Measurements from ENCODE around the gene KYNU. TPM values are rescaled to one million over a fixed set of nuclear protein-coding genes. Genes with fewer than 3 reads are reported as not detected.

KYNU gene
- total and polyA plus RNA-seq, 10 of the 15 experiments (the other 5 are each of a cell fraction or from before 2014, with no cell fraction given): 31.3 to 101 (median 38.3) TPM

DNA sequence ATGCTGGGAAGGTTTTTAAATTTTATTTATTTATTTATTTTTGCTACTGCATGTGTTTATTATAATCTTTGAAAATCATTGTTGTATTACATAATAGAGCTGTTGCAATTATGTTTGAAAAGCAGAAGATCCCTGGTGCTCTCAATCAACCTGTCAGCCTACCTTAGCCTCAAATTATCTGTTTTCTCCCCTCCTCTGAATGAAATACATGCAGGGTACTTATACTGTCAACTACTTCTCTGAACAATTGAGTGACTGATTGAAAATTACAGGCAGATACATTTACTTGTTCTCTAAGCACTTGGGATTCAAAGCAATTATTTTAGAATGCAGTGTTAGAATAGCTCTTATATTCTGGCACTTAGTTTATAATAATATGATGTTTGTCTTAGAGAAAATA, 8.1 kb downstream of the KYNU start (continued):
- TF ChIP-seq ZNF24 (IDR thresholded peaks at IDR 0.05) (no peak), MYB (IDR thresholded peaks at IDR 0.05; ENCODE audit: borderline replicate concordance, low read depth, low read length) (no peak), SKIL (IDR thresholded peaks at IDR 0.05; ENCODE audit: low read depth, poor library complexity, severe bottlenecking) (no peak), NR2C2 (IDR thresholded peaks at IDR 0.05; ENCODE audit: borderline replicate concordance, control insufficient read depth, insufficient read length, low read depth) (no peak)

DNA sequence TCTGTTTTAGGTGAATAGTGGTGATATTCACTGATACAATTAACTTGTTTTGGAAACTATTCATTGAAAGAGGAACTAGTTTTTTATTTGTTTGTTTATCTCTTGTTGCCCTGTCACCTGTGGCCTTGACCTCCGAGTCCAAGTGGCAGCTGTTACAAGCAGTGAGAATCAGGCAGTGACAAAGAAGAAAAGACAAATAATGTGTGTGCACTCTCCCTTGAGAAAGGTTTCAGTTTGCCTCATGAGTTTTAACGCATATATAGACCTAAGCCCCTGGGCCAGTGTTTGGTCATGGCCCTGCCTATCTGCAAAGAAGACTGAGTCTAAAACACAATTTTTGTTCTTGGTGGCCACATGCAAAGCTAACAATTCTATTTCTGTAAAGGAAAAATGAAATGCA, 15.3 kb downstream of the KYNU start:
- ChIA-PET POLR2A (interaction anchor here (1.9 to 3.1 kb wide), 3 partner anchors 9 to 22 kb away, joined by 6 to 17 read pairs (median 12); no protein-coding TSS in a partner anchor), RAD21 (ENCODE audit: unreplicated experiment) (interaction anchor here (0.9 to 2.4 kb wide), 6 partner anchors 11 to 27 kb away, joined by 3 to 10 read pairs (median 3); partner anchors contain the start of gene KYNU), SMC1A (ENCODE audit: uncharacterized antibody, unreplicated experiment) (interaction anchor here (0.9 to 4.9 kb wide), 11 partner anchors 9 to 96 kb away, joined by 3 to 56 read pairs (median 4); partner anchors contain the start of gene KYNU), CTCF (interaction anchor here (0.9 to 3.8 kb wide), 7 partner anchors 8 to 88 kb away, joined by 3 to 10 read pairs (median 5); partner anchors contain the start of gene KYNU)
- peak; percentile 98 for ATAC-seq
- peaks cover 14% of the 10 kb centered on the region; the same call in 1 of the 2 replicates for H3K4me1 ChIP-seq (ENCODE audit: control insufficient read depth, insufficient read depth, low read length)
- in situ Hi-C loops (cut with MboI) (no loop called here), intact Hi-C loops (cut with micrococcal nuclease; ENCODE audit: unreplicated experiment) (no loop called here)
- no TSS peak for BruUV-seq (replicated peaks)
- no peaks in the 10 kb centered on the region for H3K27me3 ChIP-seq (replicated peaks in 1 of 2; ENCODE audit: control insufficient read depth in 2 of 2, insufficient read depth in 2 of 2, low read length in 1 of 2)
- DNase-seq (ENCODE audit: low read depth, low spot score): peak; percentile 79
- H3K27ac ChIP-seq (ENCODE audit: control insufficient read depth, insufficient read depth): peak overlapping the region; percentile 48; the same call in 1 of the 2 replicates
- no peak overlapping the region for H3K9ac ChIP-seq (ENCODE audit: control insufficient read depth, insufficient read depth, low read length)
- H3K4me2 ChIP-seq (ENCODE audit: control insufficient read depth, insufficient read depth): peak overlapping the region; percentile 65
- no peaks in the 10 kb centered on the region for H3K9me3 ChIP-seq (replicated peaks; ENCODE audit: control insufficient read depth, insufficient read depth, low read length)
- FAIRE-seq: peak; percentile 88
- peaks cover 0 to 5% of the 10 kb centered on the region in 2 experiments for H3K36me3 ChIP-seq (ENCODE audit: control insufficient read depth in 2 of 2, insufficient read depth in 2 of 2, low read length in 1 of 2)
- WGBS (ENCODE audit: insufficient coverage, insufficient replicate concordance, low lambda C conversion rate, missing lambda C conversion rate): 0% methylated on average over 2 of the region's 2 CpGs
- H4K20me1 ChIP-seq (ENCODE audit: control insufficient read depth, insufficient read depth): no peaks in the 10 kb centered on the region
- H2AFZ ChIP-seq (ENCODE audit: control insufficient read depth, low read depth, low read length): peak overlapping the region; percentile 9; the same call in 1 of the 2 replicates
- H3K4me3 ChIP-seq: no peak overlapping the region
- H3K79me2 ChIP-seq (ENCODE audit: control insufficient read depth, insufficient read depth, low read length): peaks cover 2% of the 10 kb centered on the region
- TF ChIP-seq SREBF1 (IDR thresholded peaks at IDR 0.05; ENCODE audit: low read length) (no peak), POLR2A (IDR thresholded peaks at IDR 0.05; ENCODE audit: low read depth, low read length) (no peak), MXI1 (IDR thresholded peaks at IDR 0.05; ENCODE audit: low read depth, low read length) (peak; percentile 78; the same call in 1 of the 2 replicates), ELK1 (IDR thresholded peaks at IDR 0.05; ENCODE audit: low read depth, low read length) (no peak), TCF7 (IDR thresholded peaks at IDR 0.05; ENCODE audit: borderline replicate concordance) (no peak)
- TF ChIP-seq, protein P1, sequence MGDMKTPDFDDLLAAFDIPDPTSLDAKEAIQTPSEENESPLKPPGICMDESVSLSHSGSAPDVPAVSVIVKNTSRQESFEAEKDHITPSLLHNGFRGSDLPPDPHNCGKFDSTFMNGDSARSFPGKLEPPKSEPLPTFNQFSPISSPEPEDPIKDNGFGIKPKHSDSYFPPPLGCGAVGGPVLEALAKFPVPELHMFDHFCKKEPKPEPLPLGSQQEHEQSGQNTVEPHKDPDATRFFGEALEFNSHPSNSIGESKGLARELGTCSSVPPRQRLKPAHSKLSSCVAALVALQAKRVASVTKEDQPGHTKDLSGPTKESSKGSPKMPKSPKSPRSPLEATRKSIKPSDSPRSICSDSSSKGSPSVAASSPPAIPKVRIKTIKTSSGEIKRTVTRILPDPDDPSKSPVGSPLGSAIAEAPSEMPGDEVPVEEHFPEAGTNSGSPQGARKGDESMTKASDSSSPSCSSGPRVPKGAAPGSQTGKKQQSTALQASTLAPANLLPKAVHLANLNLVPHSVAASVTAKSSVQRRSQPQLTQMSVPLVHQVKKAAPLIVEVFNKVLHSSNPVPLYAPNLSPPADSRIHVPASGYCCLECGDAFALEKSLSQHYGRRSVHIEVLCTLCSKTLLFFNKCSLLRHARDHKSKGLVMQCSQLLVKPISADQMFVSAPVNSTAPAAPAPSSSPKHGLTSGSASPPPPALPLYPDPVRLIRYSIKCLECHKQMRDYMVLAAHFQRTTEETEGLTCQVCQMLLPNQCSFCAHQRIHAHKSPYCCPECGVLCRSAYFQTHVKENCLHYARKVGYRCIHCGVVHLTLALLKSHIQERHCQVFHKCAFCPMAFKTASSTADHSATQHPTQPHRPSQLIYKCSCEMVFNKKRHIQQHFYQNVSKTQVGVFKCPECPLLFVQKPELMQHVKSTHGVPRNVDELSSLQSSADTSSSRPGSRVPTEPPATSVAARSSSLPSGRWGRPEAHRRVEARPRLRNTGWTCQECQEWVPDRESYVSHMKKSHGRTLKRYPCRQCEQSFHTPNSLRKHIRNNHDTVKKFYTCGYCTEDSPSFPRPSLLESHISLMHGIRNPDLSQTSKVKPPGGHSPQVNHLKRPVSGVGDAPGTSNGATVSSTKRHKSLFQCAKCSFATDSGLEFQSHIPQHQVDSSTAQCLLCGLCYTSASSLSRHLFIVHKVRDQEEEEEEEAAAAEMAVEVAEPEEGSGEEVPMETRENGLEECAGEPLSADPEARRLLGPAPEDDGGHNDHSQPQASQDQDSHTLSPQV (IDR thresholded peaks at IDR 0.05): no peak
